NCI-H1436 treated with DMSO at 0.1 percent for 48 hours (cell line): ENCODE measurements around the gene BABAM2.

Experiments
- DNase-seq: peaks from one replicate; lab custom pipeline; 2025; lab: John Stamatoyannopoulos, UW

The BABAM2 gene

DNA sequence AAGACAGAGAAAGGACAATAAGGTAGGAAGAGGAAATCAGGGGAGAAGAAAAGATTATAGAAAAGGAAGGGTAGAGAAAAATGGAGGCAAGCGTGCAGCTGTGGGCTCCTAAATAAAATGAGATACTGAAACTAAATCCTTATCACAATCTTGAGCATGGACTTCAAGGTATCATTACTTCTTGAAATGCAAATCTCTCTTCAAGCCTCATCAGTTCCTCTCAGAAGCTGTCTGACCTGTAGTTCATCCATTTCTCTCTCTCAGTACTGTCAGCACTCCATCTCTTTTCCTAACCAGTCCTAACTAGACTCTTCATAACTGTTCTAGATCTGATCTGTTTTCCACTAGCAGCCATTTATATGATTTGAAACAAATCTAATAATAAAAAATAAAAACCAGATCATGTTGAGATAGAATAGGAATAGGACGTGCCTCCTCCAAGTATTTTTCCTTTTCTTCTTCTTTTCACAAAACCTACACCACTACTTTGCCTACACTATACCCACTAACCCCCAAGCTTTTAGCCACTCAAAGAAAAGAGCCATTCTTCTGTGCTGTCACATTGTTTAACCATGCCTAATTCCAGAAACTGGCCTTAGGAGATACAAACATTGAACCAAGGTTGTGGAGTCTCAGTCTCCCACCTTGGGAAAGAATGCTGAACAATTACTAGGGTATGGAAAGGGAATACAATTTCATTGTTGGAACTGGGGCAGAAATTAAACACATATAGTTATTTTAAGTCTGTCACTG, 21.1 kb downstream of the BABAM2 start:
- no peak for DNase-seq

DNA sequence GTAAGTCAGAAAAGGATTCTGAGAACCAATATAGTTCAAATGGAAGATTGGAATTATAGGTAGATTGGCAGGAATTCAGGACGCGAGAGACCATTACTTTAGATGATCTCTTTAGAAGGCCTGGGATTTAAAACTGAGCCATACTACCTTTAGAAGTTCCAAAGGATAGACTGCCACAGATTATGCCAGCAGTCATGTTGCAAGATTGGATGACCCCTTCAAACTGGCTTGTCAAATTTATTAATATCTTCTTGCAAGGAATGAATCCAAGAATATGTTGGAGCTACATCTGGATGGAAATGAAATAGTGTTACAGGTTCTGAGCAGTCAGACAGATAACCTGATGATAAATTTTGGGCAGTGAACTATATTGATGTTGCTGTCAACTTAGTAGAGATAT, 22.0 kb downstream of the BABAM2 start:
- no peak for DNase-seq

DNA sequence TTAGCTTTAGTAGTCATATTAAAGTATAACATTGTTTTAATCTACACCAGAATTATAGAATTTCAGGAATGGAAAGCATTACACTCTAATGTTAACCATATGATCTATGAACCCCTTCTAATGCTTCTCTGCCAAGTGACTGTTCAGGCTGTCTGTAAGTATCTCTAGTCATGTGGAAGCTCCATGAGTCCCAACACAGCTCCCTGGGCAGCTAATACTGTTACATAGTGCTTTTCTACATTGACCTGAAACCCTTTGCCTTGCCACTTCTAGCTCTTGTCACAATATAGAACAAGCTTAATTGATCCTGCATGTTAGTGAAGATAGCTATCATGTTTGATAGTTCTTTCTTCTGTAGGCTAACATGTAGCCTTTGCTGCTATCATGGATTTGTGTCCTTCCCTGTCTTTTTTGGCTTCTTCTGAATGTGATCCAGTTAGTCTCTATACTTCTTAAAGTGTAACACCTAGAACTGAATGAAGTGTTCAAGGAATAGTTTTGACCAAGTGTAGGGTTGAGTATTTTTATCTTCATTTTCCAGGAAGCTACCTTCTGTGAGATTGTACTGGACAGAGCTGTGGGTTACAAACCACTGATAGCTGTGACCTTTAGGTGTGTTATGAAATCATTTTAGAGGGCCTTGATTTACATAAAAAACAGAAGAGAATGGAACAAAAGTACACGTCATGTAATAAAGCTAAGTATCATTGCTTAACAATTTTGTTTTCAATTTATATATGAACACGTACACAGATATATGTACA, 23.7 kb downstream of the BABAM2 start:
- no peak for DNase-seq

DNA sequence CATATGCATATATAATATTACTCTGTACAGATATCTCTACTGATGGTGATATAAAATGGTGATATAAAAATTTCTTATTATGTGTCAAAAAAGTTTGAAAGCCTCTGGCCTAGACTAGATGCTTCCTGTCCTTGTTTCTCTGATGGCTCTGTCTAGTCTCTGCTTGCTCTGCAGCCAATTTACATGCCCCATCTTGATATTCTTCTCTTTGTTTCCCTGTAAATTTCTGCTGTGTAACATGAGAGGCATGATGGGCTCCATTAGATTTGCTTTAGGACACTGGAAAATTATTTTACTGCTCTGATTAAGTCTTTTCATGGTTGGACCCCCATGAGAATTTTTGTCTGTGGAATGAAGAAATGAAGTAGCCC, 24.3 kb downstream of the BABAM2 start:
- no peak for DNase-seq

DNA sequence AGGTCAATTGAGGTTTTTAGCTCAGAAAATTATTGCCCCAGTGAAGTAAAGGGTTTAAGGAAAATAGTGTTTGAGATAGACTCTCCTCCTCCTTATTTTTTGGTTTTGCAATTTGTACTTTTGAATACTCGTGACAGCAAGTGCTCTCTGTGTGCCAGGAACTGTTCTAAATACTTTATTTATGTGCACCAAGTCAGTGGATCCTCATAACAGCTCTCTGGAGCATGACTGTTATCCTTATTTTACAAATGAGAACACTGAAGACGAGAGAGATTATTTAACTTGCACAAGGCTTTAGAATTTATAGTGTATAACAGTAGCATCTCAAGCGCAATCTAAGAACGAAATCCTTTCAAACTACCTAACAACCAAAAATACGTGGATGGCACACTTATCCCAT, 24.7 kb downstream of the BABAM2 start:
- no peak for DNase-seq

DNA sequence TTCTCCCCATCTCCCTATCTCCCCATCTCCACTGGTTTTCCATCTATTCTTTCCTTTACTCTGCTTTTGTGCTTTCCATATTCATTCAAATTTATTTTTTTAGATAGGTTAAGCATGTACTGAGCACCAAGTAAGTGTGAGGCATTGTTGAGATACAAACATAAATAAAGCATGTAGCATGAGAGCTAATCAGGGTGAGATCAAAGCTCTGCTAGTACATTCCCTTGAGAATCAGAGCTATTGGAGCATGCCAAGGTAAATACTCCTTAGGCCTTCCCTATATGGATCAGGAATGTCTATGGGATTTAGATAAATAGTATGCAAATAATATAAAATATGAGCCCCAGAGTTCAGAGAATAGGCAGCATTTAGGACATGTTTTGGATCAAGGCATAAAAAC, 25.3 kb downstream of the BABAM2 start:
- no peak for DNase-seq

DNA sequence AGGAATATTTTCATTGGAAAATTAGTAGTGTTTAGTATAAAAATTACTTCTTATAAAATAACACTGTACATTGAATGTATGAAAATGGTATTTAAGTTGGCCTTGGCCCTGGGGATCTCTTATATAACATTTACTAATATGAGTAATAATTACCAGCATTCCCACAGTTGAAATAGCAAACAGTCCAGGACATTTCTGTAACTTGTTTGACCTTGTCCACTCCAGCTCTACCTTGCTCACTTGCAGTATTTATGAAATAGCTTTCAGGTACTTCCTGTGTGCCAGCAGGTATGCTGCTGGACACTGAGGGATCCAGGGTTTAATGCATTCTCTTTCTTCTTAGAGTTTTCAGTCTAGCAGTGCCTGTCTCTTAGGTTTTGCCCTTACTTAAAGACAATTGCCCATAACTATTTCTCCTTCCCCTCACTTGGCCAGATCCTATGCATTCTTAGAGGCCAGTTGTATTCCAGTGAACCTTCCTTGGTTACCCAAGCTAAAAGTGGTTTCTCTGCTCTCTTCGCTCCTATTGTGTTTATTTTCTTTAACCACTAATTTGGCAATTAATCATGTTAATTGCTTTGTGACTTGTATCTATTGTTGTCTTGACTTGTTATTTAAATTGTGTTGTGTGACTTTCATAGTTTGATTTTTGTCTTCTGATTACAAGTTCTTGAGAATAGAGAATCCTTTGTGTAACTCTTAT, 25.9 kb downstream of the BABAM2 start:
- DNase-seq, result no peak

DNA sequence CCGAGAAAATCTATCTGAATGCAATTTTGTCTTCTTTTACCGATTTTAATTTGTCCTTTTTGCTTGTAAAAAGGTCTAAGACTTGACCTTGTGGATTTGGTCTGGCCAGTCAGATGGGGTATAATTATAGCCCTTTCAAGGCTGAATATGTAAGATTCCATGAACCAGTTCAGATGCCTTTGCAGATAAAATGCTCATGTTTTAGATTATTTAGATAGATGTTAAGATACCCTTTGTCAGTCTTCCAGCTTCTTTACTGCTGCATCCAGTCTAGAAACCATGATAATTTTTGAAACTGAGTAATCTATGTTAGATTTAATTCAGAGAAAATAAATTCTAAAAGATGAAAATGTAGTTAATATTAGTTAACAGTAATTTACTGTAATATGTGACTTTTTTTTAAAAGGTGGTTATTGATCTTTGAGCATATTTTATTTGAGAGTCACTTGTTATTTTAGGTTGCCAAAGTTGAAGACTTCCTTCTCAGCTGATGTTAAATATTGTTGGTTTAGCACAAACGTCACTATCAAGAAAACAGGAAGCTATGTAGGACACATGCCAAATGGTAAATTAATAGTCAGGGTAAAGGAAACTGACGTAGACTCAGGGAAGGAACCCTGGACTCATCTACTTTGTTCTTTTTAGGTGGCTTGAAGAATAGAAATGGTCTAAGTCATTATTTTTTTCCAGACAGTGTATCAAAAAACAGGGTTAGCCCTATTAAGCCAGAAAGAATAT, 29.8 kb downstream of the BABAM2 start:
- no peak for DNase-seq

DNA sequence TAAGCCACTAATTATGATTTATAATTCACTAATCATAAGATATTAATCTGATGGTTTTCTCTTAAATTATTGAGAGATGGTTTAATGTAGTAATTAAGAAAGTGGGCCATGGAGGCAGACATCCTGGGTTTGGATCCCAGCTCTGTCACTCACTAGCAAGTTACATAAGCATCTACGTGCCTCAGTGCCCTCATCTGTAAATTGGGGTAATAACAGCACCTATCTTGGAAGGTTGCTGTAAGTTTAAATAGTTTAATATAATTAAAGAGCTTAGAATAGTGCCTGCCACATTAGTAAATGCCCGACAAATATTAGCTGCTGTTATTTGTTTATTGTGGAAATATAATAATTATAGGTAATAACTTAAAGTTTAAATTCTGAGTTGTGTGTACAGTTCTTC, 30.9 kb downstream of the BABAM2 start:
- DNase-seq, result no peak

DNA sequence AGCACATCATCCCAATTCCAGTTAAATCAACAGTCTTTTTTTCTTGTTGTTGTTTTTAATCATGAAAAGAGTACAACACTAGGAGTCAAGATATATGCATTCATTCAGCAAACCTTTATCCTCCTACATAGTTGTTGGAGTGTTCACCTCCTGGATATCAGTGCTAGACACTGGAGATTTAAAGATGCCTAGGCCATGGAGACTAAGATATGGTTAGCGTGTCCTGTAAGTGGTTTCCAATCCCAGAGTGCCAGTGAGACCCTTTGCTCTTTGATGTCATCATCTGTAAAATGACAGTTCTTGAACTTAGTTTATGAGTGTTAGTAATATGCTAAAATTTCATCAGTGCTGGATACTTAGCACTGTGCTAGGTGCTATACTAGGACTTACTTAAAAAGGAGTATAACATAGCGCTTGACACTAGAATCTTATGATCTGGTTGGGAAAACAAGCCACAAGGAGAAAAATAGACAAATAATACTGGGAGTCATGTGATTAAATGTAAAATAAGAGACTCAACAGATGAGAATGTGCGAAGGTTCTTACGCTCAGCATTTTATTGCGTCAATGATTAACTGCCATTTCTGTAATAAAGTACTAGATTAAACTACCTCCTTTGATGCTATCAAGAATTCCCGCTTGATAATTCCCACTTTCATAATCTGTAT, 31.5 kb downstream of the BABAM2 start:
- DNase-seq, result no peak

DNA sequence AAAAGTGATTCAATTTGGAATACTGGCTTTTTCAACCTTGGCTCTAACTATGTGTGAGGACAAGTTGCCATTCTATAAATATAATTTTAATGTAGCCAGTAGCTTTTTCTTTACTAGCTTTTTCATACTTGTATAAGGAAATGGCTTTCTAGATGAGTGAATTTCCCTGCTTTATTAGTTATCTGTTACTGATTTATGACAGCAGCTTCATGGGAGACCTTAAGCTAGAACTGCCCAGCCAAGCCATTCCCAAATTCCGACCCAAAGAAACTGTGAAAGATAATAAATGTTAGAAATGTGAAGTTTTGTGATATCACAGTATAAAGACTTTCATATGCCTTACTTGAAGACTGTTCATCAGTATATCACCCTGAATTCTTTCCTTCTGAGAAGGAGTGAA, 32.3 kb downstream of the BABAM2 start:
- no peak for DNase-seq

DNA sequence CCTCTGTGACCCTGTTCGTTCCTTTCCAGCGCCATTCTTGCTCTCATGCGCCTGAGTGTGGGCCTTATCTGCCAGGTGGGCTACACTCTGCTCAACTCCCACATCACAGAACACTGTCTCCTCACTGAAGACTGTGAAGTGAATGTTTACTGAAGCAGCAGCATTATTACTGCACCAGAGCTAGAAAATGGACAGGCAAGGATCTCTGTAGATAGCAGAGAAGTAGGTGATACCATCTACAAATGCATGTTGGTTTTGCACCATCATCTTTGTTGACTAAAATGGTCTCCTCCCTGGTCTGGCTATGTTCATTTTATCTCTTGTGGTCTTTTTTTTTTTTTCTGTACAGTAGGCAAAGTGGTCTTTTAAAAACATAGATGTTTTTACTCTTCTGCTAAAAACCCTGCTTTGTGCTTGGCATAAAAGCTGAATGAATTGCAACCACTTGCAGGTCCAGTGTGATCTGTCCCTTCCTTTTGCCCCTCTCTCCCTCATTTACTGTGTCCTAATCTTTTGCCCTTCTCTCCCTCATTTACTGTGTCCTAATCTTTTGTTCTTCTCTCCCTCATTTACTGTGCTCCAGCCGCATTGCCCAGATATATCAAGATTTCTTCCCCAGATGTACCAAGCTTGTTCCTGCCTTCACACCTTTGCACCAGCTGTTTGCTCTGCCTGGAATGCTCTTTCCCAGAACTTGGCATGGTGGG, 35.4 kb downstream of the BABAM2 start:
- DNase-seq, result no peak

DNA sequence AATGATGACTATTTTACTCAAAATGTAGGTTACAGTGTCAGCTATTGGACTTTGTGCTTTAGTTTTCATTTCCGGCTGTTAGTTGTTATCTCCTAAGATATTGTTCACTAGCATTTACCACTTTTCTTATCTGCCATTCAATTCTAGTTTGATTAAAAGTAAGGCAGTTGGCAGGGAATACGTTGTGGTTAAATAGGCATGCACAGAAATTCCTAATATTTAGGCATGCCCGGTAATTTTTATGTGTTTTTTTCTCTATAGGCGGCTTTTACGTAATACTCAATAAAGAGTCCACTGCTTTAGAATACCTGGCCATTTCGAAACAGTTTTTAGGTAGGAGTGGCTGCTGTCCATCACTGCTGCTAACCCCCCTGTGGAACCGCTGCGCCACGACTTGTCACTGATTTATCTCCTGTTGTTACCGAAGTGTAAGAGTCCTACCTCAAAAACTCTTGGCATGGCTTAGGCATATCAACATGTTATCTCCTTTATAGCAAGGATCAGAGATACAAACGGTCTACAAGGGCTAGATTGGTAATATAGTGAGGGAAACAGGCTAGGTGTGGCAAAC, 39.5 kb downstream of the BABAM2 start:
- DNase-seq, result no peak

DNA sequence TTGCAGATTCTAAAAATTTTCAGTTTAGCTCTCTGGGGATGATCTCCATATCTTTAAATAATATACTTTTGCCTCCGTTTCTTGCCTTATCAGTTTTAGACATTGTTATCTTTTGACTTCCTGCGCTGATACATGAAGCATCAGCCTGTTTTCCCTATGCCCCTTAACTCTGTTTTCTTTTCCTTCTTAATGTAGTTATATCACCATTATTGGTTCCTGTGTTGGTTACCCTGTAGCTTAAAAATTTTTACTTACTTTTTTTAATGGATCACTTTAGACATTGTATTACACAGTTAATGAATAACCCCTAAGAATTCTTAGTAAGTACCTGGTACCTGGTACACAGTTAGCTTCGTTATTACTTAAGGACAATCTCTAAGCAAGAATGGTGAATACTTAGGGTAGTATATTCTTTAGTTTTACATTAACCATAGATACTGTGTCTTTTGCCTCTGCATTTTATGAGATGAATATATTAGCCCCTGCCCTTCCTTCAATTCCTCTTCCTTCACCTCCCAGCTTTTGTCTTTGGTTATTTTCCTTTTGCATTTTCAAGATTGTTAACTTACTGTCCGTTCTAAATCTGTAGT, 40.9 kb downstream of the BABAM2 start:
- no peak for DNase-seq

DNA sequence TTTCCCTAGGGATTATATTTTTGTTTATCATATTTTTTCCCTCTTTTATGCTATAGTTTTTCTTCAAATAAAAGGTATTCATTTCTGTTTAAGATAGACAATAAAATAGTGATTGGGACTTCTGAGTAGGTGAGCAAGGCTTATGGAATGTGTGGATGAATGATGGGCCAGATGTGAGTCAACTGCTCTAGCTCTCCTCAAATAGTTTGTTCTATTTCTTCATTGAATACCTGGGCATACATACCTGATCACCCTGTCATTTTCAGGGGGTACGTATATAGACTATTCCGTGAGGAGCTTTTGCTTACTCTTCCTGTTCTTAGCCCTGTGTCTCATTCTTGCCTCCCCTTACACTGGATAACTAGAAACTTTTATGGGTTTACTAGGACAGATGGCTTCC, 41.9 kb downstream of the BABAM2 start:
- no peak for DNase-seq

DNA sequence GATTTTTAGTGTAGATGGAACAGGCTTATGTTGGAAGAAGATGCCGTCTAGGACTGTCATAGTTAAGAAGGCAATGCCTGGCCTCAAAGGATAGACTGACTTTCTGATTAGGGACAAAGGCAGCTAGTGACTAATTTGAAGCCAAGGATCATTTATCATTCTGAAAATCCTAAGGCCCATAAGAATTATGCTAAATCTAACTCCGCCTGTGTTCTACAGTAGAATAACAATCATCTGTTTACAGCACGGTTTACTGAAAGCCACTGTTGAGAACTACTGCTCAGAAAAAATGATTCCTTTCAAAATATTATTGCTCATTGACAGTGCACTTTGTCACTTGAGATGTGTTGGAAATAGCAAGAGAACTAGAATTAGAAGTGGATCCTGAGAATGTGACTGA, 44.5 kb downstream of the BABAM2 start:
- no peak for DNase-seq

DNA sequence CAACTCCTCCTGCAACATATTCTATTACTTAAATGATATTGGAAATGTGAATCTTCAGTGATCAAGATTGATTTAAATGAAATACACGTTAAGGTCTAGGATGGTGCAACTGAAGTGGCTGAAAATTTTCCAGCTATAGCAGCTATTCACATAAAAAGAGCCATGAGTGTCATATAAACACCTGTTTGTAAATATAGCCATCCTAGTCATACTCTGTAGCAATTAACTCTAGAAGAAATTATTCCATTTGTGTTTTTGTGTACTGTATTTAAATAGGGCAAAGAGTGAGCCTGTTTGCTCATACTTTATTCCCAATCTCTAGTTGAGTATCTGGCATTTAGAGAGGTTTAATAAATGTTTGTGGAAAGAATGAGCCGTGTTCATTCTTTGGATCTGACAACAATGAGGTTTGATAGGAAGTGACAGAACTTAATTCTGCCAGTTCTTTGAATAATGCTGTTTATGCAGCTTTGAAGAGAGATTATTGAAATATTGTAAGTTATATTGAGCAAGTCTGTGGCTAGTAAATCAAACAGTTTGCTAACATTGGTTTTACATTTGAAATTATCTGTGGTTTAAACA, 49.7 kb downstream of the BABAM2 start:
- no peak for DNase-seq

DNA sequence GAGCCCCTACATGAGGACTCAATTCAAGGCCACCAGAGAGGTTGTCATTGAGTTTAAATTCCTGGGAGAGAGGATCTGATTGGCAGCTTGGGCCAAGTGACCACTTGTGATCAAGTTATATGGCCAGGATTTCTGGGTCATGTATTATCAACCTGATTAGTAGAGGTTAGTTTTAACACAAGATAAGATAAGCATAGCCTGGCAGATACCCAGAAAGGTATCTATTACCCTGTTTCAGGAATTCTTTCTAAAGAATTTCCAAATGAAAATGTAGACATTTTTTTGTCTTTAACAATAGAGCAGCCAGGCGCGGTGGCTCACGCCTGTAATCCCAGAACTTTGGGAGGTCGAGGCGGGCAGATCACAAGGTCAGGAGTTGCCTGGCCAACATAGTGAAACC, 50.5 kb downstream of the BABAM2 start:
- no peak for DNase-seq

DNA sequence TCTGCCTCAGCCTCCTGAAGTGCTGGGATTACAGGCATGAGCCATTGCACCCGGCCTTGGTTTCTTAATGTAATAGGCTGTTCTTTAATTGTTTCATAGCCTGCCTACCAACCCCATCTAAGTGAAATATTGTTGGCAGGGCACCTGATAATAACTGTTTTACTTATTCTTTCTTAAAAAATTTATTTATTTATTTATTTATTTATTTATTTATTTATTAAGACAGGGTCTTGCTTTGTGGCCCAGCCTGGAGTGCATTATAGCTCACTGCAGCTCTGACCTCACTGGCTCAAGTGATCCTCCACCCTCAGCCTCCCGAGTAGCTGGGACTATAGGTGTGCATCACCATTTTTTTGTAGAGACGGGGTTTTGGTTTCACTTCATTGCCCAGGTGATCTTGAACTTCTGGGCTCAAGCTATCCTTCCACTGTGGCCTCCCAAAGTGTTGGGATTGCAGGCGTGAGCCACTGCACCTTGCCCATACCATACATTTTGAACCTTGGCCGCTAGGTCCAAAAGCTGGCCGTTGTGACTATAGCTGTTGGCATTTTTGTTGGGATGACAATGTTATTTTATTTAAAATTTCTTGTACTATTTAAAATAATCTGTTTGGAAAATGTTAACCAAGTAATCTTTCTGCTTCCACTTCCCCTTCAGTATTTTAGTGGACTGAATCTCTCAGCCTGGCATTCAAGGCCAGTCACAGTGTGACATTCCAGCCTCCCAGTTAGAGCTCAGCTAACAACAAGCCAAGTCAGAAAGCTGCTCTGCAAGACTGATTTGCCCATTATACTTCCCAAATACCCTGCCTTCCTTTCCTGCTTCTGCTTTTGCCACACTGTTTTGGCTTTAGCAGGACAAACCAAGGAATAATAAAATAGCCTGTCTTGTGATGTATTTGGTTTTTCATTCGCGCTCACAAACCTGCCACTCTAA, 52.4 kb downstream of the BABAM2 start:
- DNase-seq, result no peak
